Measurements from ENCODE around the gene LRRN4. TPM values are rescaled to one million over a fixed set of nuclear protein-coding genes. Genes with fewer than 3 reads are reported as not detected.

Gene LRRN4
- total RNA-seq, 1 donor: 0.09 TPM

- no peak for DNase-seq (ENCODE audit: low read depth)
Observed at GRCh38 chr20:6026051-6026450, 27.8 kb downstream of the LRRN4 start.

DNA sequence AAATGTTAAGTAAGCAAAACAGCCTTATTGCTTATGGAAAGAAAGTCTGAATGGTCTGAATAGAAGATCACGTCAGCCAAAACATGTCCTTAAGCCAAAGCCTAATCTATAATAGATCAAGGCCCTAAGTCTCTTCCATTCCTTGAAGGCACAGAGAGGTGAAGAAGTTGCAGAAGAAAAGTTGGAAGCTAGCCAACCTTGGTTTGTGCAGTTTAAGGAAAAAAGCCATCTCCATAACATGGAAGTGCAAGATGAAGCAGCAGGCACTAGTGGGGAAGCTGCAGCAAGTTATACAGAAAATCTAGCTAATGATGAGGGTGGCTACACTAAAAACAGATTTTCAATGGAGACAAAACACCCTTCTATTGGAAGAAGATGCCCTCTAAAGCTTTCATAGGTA is 29.1 kb downstream of the LRRN4 start:
- TF ChIP-seq, protein P1, sequence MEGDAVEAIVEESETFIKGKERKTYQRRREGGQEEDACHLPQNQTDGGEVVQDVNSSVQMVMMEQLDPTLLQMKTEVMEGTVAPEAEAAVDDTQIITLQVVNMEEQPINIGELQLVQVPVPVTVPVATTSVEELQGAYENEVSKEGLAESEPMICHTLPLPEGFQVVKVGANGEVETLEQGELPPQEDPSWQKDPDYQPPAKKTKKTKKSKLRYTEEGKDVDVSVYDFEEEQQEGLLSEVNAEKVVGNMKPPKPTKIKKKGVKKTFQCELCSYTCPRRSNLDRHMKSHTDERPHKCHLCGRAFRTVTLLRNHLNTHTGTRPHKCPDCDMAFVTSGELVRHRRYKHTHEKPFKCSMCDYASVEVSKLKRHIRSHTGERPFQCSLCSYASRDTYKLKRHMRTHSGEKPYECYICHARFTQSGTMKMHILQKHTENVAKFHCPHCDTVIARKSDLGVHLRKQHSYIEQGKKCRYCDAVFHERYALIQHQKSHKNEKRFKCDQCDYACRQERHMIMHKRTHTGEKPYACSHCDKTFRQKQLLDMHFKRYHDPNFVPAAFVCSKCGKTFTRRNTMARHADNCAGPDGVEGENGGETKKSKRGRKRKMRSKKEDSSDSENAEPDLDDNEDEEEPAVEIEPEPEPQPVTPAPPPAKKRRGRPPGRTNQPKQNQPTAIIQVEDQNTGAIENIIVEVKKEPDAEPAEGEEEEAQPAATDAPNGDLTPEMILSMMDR (IDR thresholded peaks at IDR 0.05; ENCODE audit: insufficient read depth, low read length): no peak
- no peak for DNase-seq (ENCODE audit: low read depth)
- H3K4me3 ChIP-seq (ENCODE audit: low read depth, low read length): no peak overlapping the region

More at GRCh38 chr20:6026051-6026450, 27.8 kb downstream of the LRRN4 start:
- no peak overlapping the region for H3K4me3 ChIP-seq (ENCODE audit: low read depth, low read length)
- TF ChIP-seq, protein P1 (IDR thresholded peaks at IDR 0.05; ENCODE audit: insufficient read depth, low read length): no peak

GRCh38 chr20:6017880-6018279 is 36.0 kb downstream of the LRRN4 start:
- TF ChIP-seq, protein P1 (IDR thresholded peaks at IDR 0.05; ENCODE audit: insufficient read depth, low read length): no peak
- DNase-seq (ENCODE audit: low read depth): no peak
- H3K4me3 ChIP-seq (ENCODE audit: low read depth, low read length): no peak overlapping the region

DNA sequence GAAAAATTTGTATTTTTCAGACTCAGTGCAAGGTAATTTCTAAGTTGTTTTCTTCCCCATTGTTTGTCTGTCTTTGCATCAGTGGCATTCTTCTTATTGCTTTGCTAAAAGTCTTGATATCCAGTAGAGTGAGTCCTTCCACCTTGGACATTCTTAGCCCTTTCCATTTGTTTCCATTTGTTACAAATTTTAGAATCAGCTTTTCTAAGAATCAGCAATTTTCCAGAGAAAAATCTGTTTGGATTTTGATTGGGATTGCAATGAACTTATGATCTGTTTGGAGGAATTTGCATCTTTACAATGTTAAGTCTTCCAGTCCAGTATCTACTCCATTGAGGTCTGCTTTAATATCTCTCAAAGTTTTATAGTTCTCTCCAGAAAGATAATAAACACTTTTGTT is 36.4 kb downstream of the LRRN4 start:
- TF ChIP-seq, protein P1 (IDR thresholded peaks at IDR 0.05; ENCODE audit: insufficient read depth, low read length): no peak
- no peak for DNase-seq (ENCODE audit: low read depth)
- no peak overlapping the region for H3K4me3 ChIP-seq (ENCODE audit: low read depth, low read length)

DNA sequence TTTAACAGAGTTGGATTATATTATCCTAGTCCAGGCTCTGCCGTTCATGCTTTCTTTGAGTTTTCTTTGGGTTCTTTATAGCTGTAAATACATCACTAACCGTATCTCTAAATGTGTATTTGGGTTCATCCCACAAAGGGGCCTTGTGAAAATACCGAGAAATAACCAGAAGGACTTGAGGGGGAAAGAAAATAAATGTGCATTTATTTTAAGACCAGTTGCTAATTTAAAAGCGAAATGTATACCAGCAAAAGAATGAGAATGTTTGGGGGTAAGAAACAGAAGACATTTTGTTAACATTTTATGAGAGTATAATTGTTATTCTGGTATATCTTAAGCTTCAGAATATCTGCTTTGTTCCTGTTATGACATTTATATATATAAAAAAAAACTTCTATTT is 38.9 kb downstream of the LRRN4 start:
- no peak overlapping the region for H3K4me3 ChIP-seq (ENCODE audit: low read depth, low read length)
- DNase-seq (ENCODE audit: low read depth): no peak
- TF ChIP-seq, protein P1 (IDR thresholded peaks at IDR 0.05; ENCODE audit: insufficient read depth, low read length): no peak

- TF ChIP-seq, protein P1 (IDR thresholded peaks at IDR 0.05; ENCODE audit: insufficient read depth, low read length): no peak
- no peak for DNase-seq (ENCODE audit: low read depth)
- no peak overlapping the region for H3K4me3 ChIP-seq (ENCODE audit: low read depth, low read length)
Observed at GRCh38 chr20:6014017-6014416, 39.8 kb downstream of the LRRN4 start.

- no peak overlapping the region for H3K4me3 ChIP-seq (ENCODE audit: low read depth, low read length)
- TF ChIP-seq, protein P1 (IDR thresholded peaks at IDR 0.05; ENCODE audit: insufficient read depth, low read length): no peak
- no peak for DNase-seq (ENCODE audit: low read depth)
Observed at GRCh38 chr20:6012179-6012578, 41.7 kb downstream of the LRRN4 start.

Data from fibroblast of the aortic adventitia (primary cell).